GM10248 (cell line): ENCODE data around the gene CGN.

Experiments used
- CTCF ChIA-PET: fragments of 300-600 bp; sonication (Branson Sonifier 250); formaldehyde crosslinking; extraction: SDS; loops from one replicate; lab custom pipeline; 2021; ENCODE audit warnings: antibody characterized with exemption; lab: Yijun Ruan, JAX
- POLR2A ChIA-PET: fragments of 350-650 bp; sonication (Branson Sonifier 250); formaldehyde crosslinking; extraction: SDS; loops from one replicate; lab custom pipeline; 2020; ENCODE audit warnings: antibody characterized with exemption; lab: Yijun Ruan, JAX
- DNase-seq: peaks from one replicate; pipeline ENCODE4 v3.0.0; 2012; ENCODE audit errors: extremely low spot score
- CTCF ChIP-seq: IDR thresholded peaks from 2 replicates; pipeline ENCODE4 v1.5.1; 2012; ENCODE audit warnings: mild to moderate bottlenecking, low read depth; ENCODE audit errors: extremely low read depth, missing control alignments, control extremely low read depth

The CGN gene

GRCh38 chr1:151510957-151511635 is at the start of gene CGN:
TSS of gene CGN (plus strand) at chr1:151511387. CDS start at chr1:151518520, 7,133 bp downstream.
- CTCF ChIA-PET = interaction anchor here (1.2 to 2.1 kb wide), 4 partner anchors 9 to 40 kb away, joined by 3 to 8 read pairs (median 4); no protein-coding TSS in a partner anchor
- no peak for TF ChIP-seq CTCF
- DNase-seq = peak; percentile 88
- POLR2A ChIA-PET = no interaction called here

DNA sequence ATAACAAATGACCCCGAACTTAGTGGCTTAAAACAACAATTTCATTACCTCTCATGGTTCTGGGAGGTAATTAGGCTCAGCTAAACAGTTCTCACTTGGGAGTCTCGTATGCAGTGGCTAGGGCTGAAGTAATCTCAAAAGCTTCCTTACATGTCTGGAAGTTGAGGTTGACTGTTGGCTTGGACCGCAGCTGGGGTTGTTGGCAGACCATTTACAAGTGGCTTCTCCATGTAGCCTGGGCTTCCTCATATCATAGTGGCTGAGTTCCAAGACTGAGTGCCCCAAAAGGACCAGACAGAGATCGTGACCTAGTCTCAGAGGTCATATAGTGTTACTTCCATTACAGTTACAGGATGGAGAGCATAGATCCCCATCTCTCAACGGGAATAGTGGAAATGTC is 49.5 kb upstream of the CGN start:
- DNase-seq = no peak
- no peak for TF ChIP-seq CTCF
- CTCF ChIA-PET = interaction anchor here (1.1 to 7.7 kb wide), 3 partner anchors 11 to 121 kb away, joined by 3 to 50 read pairs (median 8); no protein-coding TSS in a partner anchor
- POLR2A ChIA-PET = no interaction called here

DNA sequence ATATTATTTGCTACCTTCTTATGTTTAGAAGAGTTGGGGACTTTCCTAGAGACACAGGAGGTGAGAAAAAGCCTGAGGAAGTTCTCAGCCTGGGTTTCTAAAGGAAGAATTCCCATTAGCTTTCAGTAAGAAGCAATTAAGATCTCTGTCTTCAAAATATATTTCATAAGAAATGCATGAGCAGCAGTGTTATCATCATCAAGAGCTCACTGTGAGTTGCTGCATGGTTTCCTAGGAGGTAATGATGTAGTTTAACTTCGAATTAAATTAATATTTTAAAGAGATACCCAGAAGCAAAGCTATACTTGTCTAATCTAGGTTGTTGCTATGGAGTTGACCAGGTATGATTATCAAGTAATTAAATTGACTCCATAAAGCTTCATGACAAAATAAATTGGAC is 46.2 kb upstream of the CGN start:
- ChIA-PET CTCF (interaction anchor here (1.0 to 7.7 kb wide), 5 partner anchors 8 to 306 kb away, joined by 3 to 50 read pairs (median 3); no protein-coding TSS in a partner anchor), POLR2A (interaction anchor here (0.7 kb wide), 1 partner anchor 10 kb away, joined by 4 read pairs; no protein-coding TSS in a partner anchor)
- no peak for TF ChIP-seq CTCF
- no peak for DNase-seq

DNA sequence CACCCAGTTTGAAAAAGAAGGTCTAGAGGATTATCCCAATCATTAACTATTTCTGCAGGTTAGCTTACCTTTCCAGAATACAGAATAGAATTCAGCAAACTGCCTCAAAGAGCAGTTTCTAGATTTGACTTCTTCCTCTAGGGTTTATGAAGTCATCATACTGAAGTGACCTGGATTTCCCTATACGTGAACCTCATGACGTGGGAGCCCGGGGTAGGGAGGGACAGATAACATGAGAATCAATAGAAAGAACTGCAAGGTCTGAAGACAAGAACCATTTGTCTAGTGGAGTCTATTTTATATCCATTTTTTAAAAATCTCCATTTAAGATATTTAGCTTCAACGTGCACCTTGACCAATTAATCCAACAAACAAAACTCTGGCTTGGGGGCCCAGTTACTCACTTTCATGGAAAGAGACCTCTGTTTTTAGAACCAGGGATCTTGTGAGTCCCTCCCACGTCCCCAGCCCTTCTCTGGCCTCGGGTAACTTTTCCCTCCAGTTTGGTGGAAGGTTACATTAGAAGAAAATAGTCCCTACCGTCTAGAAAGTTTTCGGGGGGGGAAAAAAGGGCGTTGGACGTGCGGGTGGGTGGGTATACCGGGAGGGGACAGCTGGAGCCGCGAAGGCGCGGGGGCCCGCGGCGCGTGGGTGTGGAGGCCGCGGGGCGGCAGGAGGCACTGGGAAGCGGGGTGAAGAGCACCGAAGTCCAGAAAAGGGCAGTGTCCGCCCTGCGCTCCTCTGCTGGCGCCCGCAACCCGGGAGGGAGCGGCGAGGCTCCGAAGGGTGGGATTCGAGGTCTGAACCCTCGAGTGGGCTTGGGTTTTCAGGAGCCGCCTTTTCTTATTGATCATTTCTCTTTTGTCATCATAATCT is 38.1 kb upstream of the CGN start:
- ChIA-PET CTCF (interaction anchor here (1.7 to 6.4 kb wide), 4 partner anchors 10 to 29 kb away, joined by 4 to 50 read pairs (median 11); partner anchors contain the start of gene POGZ), POLR2A (no interaction called here)
- DNase-seq = peak; percentile 54
- TF ChIP-seq CTCF = no peak

GRCh38 chr1:151474745-151475144 is 36.4 kb upstream of the CGN start:
- POLR2A ChIA-PET = interaction anchor here (1.1 to 1.3 kb wide), 3 partner anchors 10 to 20 kb away, joined by 3 to 4 read pairs (median 3); no protein-coding TSS in a partner anchor
- DNase-seq = no peak
- CTCF ChIA-PET = interaction anchor here (0.7 to 6.4 kb wide), 10 partner anchors 12 to 260 kb away, joined by 3 to 50 read pairs (median 4); partner anchors contain the start of genes POGZ and TUFT1

More at GRCh38 chr1:151474745-151475144, 36.4 kb upstream of the CGN start:
- TF ChIP-seq CTCF = no peak
